Neuronal stem cell (in vitro differentiated cells): ENCODE results near the gene AVPR2.
A peak's percentile ranks its signal among the peaks of the same experiment; 100 is the strongest.

Source experiments
- DNase-seq: peaks from one replicate; pipeline ENCODE4 v3.0.0-alpha.2; 2013; ENCODE audit warnings: low spot score
- H2AFZ ChIP-seq: one replicate; pipeline ENCODE4 v1.6.1; 2013; ENCODE audit warnings: mild to moderate bottlenecking, low read length, inconsistent platforms
- H2AK5ac ChIP-seq: 2 replicates; pipeline ENCODE4 v1.6.1; 2013; ENCODE audit warnings: low read depth, mild to moderate bottlenecking, inconsistent platforms, low read length, moderate library complexity, mixed read lengths
- H2BK120ac ChIP-seq: 2 replicates; pipeline ENCODE4 v1.6.1; 2013; ENCODE audit warnings: low read depth, mild to moderate bottlenecking, inconsistent platforms, low read length, moderate library complexity, mixed read lengths
- H2BK12ac ChIP-seq: one replicate; pipeline ENCODE4 v1.6.1; 2013; ENCODE audit warnings: low read length, inconsistent platforms
- H2BK15ac ChIP-seq: 2 replicates; pipeline ENCODE4 v1.6.1; 2013; ENCODE audit warnings: mild to moderate bottlenecking, low read length, inconsistent platforms, mixed read lengths
- H2BK5ac ChIP-seq: one replicate; pipeline ENCODE4 v1.6.1; 2013; ENCODE audit warnings: inconsistent platforms, mild to moderate bottlenecking, low read length, moderate library complexity
- H3K14ac ChIP-seq: one replicate; pipeline ENCODE4 v1.6.1; 2013; ENCODE audit warnings: low read length, inconsistent platforms
- H3K18ac ChIP-seq: 2 replicates; pipeline ENCODE4 v1.6.1; 2013; ENCODE audit warnings: low read length, inconsistent platforms
- H3K23ac ChIP-seq: 2 replicates; pipeline ENCODE4 v1.6.1; 2013; ENCODE audit warnings: low read depth, mild to moderate bottlenecking, mixed read lengths, low read length, inconsistent platforms; ENCODE audit not compliant: poor library complexity
- H3K27ac ChIP-seq: replicated peaks from 3 replicates; pipeline ENCODE4 v1.5.1; 2013; ENCODE audit warnings: low read length, inconsistent platforms
- H3K27me3 ChIP-seq, 3 experiments: 2 replicates each; pipeline ENCODE4 v1.6.1; 2013; ENCODE audit warnings: low read length in 3 of 3, mild to moderate bottlenecking in 2 of 3, inconsistent platforms in 1 of 3, low read depth in 1 of 3, mixed read lengths in 1 of 3, moderate library complexity in 1 of 3; ENCODE audit not compliant: control insufficient read depth in 3 of 3, insufficient read depth in 3 of 3
- H3K36me3 ChIP-seq, 2 donors: replicated peaks in 1 of 2; 2 replicates each; pipeline ENCODE4 v1.6.1; 2013; ENCODE audit warnings: low read length in 2 of 2; ENCODE audit not compliant: control insufficient read depth in 2 of 2, insufficient read depth in 2 of 2
- H3K4ac ChIP-seq: 2 replicates; pipeline ENCODE4 v1.6.1; 2013; ENCODE audit warnings: inconsistent platforms, mild to moderate bottlenecking, low read length, moderate library complexity
- H3K4me1 ChIP-seq, 2 donors: 1 replicate in 1 of 2; 2 replicates in 1 of 2; pipeline ENCODE4 v1.6.1; 2013; ENCODE audit warnings: low read length in 2 of 2, low read depth in 1 of 2; ENCODE audit not compliant: control insufficient read depth in 2 of 2, insufficient read depth in 1 of 2
- H3K4me2 ChIP-seq: one replicate; pipeline ENCODE4 v1.6.1; 2013; ENCODE audit warnings: mild to moderate bottlenecking, low read length, inconsistent platforms; ENCODE audit not compliant: insufficient read depth, poor library complexity, severe bottlenecking
- H3K4me3 ChIP-seq, 2 donors: 2 replicates each; pipeline ENCODE4 v1.5.1; 2013; ENCODE audit warnings: low read length in 2 of 2, mild to moderate bottlenecking in 2 of 2, inconsistent platforms in 1 of 2, moderate library complexity in 1 of 2
- H3K79me1 ChIP-seq: one replicate; pipeline ENCODE4 v1.6.1; 2013; ENCODE audit warnings: low read depth, mild to moderate bottlenecking, inconsistent platforms, low read length, moderate library complexity
- H3K9ac ChIP-seq: one replicate; pipeline ENCODE4 v1.6.1; 2013; ENCODE audit warnings: mild to moderate bottlenecking, low read depth, low read length, inconsistent platforms; ENCODE audit not compliant: poor library complexity
- H3K9me3 ChIP-seq, 2 donors: replicated peaks in 1 of 2; 2 replicates each; pipeline versions ENCODE3 to v1.6.1; 2013; ENCODE audit warnings: low read length in 2 of 2, mild to moderate bottlenecking in 2 of 2, inconsistent platforms in 1 of 2, low read depth in 1 of 2, mixed read lengths in 1 of 2, moderate library complexity in 1 of 2; ENCODE audit not compliant: control insufficient read depth in 2 of 2, insufficient read depth in 1 of 2
- H4K8ac ChIP-seq: one replicate; pipeline ENCODE4 v1.6.1; 2013; ENCODE audit warnings: low read depth, mild to moderate bottlenecking, inconsistent platforms, low read length, moderate library complexity
- H4K91ac ChIP-seq: one replicate; pipeline ENCODE4 v1.6.1; 2013; ENCODE audit warnings: low read length, low read depth, mild to moderate bottlenecking, inconsistent platforms; ENCODE audit not compliant: poor library complexity
- WGBS, 2 donors: extraction: QIAGEN DNeasy Blood & Tissue Kit; methylation state at CpG; one replicate each; pipeline ENCODE4 v1.1.7; 2013; ENCODE audit warnings: missing lambda C conversion rate in 2 of 2, mixed read lengths in 1 of 2; ENCODE audit not compliant: insufficient read length in 2 of 2, insufficient replicate concordance in 1 of 2; ENCODE audit errors: extremely low coverage in 2 of 2; 5-methylcytosine and 5-hydroxymethylcytosine counted together

Gene AVPR2

GRCh38 chrX:153920546-153920945 lies 16.1 kb downstream of the AVPR2 start:
- Histone ChIP-seq H3K27ac (no peak overlapping the region), H3K4me1 (peaks cover 0 to 20% of the 10 kb centered on the region in 2 donors), H3K36me3 (no peaks in the 10 kb centered on the region), H3K14ac (no peak overlapping the region), H3K9ac (no peak overlapping the region), H3K4me3 (no peak overlapping the region), H2AFZ (no peak overlapping the region), H3K18ac (no peak overlapping the region), H2AK5ac (no peak overlapping the region), H4K8ac (no peak overlapping the region), H3K79me1 (no peaks in the 10 kb centered on the region), H2BK12ac (no peak overlapping the region), H3K4me2 (no peak overlapping the region), H2BK120ac (no peak overlapping the region), H2BK15ac (no peak overlapping the region), H3K4ac (no peak overlapping the region), H3K9me3 (no peaks in the 10 kb centered on the region), H2BK5ac (no peak overlapping the region), H3K23ac (no peak overlapping the region), H4K91ac (no peak overlapping the region), H3K27me3 (peaks cover 0 to 63% (median 2%) of the 10 kb centered on the region in 3 experiments)
- no CpG with 5 or more reads among the region's 14 CpGs for WGBS, 2 donors
- DNase-seq = no peak

GRCh38 chrX:153921070-153921469 lies 16.6 kb downstream of the AVPR2 start:
- no CpG with 5 or more reads among the region's 16 CpGs for WGBS, 2 donors
- peak overlapping the region; percentile 55 for H2AFZ ChIP-seq
- peaks cover 0 to 57% (median 5%) of the 10 kb centered on the region in 3 experiments for H3K27me3 ChIP-seq
- H3K14ac ChIP-seq = no peak overlapping the region
- no peaks in the 10 kb centered on the region for H3K79me1 ChIP-seq
- peaks cover 2 to 20% of the 10 kb centered on the region in 2 donors for H3K4me1 ChIP-seq
- H3K27ac ChIP-seq = no peak overlapping the region
- H4K8ac ChIP-seq = no peak overlapping the region
- H3K9ac ChIP-seq = no peak overlapping the region
- DNase-seq = no peak
- no peak overlapping the region for H3K23ac ChIP-seq
- no peak overlapping the region for H4K91ac ChIP-seq
- no peaks in the 10 kb centered on the region for H3K36me3 ChIP-seq
- no peak overlapping the region for H2BK5ac ChIP-seq
- H3K4me3 ChIP-seq = no peak overlapping the region
- no peak overlapping the region for H2BK15ac ChIP-seq
- H2AK5ac ChIP-seq = no peak overlapping the region
- H2BK12ac ChIP-seq = no peak overlapping the region
- no peak overlapping the region for H2BK120ac ChIP-seq
- no peak overlapping the region for H3K4me2 ChIP-seq
- no peaks in the 10 kb centered on the region for H3K9me3 ChIP-seq
- H3K4ac ChIP-seq = no peak overlapping the region
- no peak overlapping the region for H3K18ac ChIP-seq

DNA sequence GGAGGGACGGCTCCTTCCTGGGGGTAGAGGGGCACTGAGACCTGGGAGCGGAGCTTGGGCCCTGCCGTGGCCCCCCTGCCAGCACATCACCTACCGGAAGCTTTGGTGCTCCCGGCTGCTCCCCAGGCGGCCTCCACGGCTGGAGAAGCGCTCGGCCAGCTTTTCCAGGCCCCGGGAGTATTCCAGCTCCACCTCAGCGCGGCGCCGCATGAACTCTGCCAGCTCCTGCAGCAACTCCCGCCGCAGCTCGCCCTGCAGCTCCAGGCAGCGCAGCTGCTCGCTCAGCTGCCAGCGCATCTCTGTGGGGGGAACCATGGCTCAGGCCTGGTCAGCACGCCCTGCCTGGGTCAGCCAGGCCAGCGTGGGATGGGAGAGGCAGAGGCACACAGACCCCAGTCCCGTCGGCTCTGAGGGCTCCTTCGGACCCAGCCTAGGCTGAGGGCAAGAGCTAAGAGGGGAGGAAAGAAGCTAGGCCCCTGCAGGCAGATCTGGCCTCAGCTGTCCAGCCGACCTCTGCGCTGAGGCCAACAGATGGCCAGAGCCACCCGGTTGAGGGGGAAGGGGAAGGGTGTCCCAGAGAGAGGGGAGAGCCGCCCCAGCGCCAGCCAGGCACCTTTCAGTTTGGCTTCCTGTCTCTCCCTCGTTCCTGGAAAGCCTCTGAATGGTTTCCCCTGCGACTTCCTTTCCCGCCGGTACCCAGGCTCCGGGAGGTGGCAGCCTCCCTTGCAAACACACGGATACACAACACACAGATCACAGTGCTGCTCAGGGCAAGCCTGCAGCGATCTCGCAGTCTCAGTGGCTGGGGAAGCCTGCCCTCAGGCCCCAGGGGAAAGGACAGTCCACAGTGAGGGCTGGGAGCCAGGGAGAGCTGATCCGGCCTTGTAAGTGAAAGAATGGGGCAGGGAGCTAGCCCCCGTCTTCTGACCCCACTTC lies 17.3 kb downstream of the AVPR2 start:
- Histone ChIP-seq H3K23ac (no peak overlapping the region), H3K9me3 (no peaks in the 10 kb centered on the region), H3K27me3 (peaks cover 0 to 54% (median 5%) of the 10 kb centered on the region in 3 experiments), H2BK12ac (no peak overlapping the region), H3K18ac (no peak overlapping the region), H3K36me3 (no peaks in the 10 kb centered on the region), H3K4ac (no peak overlapping the region), H2BK15ac (no peak overlapping the region), H3K27ac (no peak overlapping the region), H3K4me1 (peaks cover 6 to 25% of the 10 kb centered on the region in 2 donors), H3K14ac (no peak overlapping the region), H3K4me3 (no peak overlapping the region), H2AFZ (peak overlapping the region; percentile 55), H3K79me1 (no peaks in the 10 kb centered on the region), H3K9ac (no peak overlapping the region), H4K91ac (no peak overlapping the region), H2AK5ac (peak overlapping the region; percentile 21), H2BK120ac (no peak overlapping the region), H4K8ac (no peak overlapping the region), H3K4me2 (no peak overlapping the region), H2BK5ac (no peak overlapping the region)
- DNase-seq = no peak
- WGBS, 2 donors = no CpG with 5 or more reads among the region's 40 CpGs
